NCI-H146 (cell line): ENCODE measurements around the gene DDIT3.
"Not testable (repeated sequence)": the region's sequence is repeated elsewhere in the genome, so short reads cannot be mapped to it uniquely, and the experiment has no call there.

ENCODE experiments used
- DNase-seq: peaks from one replicate; lab custom pipeline; 2025; lab: John Stamatoyannopoulos, UW

The DDIT3 gene

DNA sequence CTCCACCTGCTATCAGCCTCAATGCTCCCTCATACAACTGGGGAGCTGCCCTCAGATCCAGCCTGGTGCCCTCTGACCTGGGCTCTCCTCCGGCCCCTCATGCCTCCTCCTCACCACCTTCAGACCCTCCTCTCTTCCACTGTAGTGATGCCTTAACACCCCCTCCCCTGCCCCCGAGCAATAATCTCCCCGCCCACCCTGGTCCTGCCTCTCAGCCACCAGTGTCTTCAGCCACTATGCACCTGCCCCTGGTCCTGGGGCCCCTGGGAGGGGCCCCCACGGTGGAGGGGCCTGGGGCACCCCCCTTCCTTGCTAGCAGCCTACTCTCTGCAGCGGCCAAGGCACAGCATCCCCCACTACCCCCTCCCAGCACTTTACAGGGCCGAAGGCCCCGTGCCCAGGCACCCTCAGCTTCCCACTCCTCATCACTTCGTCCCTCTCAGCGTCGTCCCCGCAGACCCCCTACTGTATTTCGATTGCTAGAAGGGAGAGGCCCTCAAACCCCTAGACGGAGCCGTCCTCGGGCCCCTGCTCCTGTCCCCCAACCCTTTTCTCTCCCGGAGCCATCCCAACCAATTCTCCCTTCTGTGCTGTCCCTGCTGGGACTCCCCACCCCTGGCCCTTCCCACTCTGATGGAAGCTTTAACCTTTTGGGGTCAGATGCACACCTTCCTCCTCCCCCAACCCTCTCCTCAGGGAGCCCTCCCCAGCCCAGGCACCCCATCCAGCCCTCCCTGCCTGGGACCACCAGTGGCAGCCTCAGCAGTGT is 5.5 kb upstream of the DDIT3 start:
- no peak for DNase-seq

DNA sequence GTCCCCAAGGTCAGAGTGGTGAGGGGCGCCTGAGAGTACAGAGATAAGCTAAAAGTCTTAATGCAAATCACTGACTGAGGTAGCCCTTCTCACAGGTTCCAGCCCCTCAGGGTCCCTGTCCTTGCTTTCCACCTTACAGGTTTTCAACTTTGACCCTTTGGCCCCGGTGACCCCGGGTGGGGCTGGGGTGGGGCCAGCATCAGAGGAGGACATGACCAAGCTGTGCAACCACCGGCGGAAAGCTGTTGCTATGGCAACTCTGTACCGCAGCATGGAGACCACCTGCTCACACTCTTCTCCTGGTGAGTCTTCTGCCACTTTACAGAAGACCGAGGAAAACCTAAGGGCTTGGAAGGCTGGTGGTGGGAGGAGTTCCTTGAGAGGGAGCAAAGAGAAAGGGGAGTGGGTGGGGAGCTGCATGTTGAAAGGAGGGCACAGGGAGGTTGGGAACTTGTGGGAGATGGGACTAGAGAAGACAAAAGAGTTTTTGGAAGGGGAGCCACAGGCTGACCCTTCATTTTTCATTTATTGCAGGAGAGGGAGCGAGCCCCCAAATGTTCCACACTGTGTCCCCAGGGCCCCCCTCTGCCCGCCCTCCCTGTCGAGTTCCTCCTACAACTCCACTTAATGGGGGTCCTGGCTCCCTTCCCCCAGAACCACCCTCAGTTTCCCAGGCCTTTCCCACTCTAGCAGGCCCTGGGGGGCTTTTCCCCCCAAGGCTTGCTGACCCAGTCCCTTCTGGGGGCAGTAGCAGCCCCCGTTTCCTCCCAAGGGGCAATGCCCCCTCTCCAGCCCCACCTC is 4.7 kb upstream of the DDIT3 start:
- no peak for DNase-seq

DNA sequence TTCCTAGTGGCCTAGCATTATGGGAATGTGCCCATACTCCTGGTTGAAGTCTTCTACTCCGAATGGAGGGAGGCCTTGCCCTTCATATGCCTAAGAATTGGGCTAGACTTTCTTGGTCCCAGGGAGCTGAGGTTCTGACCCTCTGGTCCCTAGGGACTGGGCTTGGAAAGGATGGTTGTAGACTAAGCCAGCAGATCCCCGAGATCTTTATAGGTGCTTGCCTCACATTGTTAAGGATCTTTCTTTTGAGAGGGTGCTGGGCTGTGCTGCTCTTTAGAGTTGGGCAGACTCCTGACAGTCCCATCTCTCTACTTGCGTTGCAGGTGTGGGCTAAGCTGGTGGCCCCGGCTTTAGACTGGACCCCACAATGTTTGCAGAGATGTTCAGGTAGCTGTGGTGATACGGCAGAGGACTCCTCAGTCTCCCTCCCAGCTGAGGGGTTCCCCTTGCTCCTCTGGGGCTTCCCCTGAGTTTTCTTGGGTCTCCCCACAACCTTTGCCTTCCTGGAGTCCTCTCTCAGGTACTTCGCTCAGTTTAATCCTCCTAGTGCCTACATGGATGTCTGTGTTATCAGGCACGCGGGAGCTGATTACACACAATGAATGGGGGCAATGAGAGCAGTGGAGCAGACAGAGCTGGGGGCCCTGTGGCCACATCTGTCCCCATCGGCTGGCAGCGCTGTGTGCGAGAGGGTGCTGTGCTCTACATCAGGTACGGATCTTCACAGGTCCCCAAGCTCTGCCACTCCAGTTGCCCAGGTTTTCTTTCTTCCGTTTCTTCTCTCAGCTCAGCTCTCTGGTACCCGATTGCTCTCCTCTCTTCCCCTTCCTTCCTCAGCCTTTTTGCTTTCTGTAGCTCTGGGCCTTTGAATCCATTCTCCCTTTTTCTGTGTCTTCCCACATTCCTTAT is 3.6 kb upstream of the DDIT3 start:
- DNase-seq: no peak

DNA sequence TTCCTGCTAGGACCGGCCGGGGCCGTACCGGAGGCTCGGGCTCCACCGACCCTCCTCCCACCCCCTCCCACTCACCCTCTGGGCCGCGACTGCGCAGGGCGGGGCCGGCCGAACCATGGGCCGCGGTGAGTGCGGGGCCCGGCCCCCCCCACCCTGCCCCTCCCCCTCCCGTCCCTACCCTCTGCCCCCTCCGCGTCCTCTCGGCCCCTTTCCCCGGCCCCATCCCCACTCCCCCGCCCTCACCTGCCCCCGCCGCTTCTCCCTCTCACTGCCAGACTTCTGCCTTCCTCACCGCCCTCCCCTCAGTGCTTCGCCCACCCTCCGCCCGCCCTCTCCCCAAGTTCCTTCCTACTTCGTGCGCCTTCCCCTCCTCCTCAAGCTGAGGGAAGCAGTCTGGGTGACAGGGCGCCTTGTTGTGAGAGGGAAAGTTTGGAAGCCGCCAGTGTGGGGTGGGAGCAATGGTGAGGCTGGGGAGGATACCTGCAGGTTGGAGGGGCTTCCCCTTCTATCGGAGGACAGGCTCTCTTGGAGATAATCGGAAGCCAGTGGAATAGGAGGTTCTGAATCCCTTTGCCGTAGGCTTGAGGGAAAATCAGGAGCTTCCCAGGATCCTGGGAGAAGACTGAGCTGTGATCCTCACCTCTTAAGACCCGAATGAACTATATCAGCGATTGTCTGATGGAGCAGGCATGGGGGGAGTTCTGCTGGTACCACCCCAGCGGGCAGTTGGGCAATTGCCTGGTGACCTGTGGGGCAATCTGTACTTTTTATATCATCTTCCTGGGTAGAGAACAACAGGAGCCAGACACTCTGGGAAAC is 2.8 kb upstream of the DDIT3 start:
- DNase-seq: peak; percentile 57

DNA sequence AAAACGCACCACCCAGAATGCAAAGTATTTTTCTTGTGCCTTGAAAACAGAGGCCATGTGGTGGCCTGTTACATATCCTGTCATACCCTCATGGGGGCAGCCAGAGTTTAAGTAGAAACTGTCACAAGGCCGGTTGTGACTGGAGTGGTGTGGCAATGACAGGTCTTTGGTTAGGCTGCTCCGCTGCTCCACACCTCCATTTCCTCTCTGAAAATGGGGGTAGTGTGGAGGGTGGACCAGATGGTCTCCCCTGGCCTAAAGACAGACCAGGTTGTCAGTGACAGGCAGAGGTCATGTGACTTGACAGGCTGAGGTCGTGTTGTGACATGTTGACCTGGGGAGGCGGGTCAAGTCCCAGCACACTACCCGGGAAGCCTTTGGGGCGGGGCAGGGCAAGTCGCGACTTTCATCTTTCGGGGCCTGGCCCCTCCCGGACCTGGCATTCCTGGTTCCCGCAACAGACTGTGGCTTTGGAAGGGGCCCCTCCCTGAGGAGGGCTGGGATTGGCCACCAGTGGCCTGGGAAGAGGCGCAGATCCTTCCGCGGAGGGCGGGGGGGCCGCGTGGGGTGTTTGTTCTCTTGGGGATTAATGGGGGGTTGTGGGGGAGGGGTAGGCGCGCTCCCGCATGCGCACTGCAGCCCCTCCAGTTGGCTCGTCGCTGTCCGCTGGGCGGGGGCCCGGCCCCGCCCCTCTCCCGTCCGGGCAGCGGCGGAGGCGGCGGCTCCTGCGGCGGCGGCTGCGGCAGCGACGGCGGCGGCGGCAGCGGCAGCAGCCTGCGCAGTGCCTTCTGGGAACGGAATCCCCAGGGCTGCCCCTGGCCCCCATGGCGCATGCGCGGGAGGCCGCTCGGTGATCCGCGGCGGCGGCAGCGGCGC is 1.9 kb upstream of the DDIT3 start, which contains the start of gene MBD6:
Gene MBD6, plus strand, starts transcription at position 814 of the 876 bp plus-strand sequence. CDS start 1,480 bp downstream, outside the sequence.
- peak; percentile 92 for DNase-seq

DNA sequence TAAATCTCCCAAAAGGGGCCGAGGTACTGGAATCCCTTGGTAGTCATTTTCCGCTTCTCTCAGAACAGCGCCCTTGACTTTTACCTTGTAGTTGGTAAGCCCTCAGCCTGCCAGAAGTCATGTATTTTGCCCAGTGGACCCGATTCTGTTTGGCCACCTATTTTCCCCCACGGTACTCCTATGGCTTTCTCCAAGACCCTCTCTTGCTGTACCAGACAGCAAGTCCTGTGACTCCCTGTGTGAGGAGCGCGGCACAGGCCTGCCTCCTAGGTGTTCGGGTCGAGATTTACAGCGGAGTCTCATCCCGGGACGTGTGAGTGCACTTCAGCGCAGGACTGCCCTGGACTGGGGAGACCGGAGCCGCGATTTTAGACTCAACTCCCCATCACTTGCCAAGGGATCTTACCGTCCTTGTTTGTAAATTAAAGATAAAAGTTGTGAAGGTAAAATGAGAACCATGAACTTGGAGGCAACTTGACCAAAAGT is 1.3 kb upstream of the DDIT3 start:
- peak; percentile 43 for DNase-seq

DNA sequence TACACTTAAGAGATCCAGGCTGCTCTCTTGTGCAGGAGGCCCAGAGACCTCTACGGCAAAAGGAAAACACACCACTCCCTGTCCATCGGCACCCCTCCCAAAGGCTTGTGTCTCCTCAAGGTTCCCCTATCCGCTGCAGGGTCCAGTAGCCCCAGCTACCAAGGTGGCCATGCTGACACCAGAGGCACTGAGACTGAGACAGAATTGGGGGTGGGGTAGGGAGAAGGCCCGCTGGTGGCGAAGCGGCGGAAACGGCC is 590 bp downstream of the DDIT3 start:
- DNase-seq: no peak

DNA sequence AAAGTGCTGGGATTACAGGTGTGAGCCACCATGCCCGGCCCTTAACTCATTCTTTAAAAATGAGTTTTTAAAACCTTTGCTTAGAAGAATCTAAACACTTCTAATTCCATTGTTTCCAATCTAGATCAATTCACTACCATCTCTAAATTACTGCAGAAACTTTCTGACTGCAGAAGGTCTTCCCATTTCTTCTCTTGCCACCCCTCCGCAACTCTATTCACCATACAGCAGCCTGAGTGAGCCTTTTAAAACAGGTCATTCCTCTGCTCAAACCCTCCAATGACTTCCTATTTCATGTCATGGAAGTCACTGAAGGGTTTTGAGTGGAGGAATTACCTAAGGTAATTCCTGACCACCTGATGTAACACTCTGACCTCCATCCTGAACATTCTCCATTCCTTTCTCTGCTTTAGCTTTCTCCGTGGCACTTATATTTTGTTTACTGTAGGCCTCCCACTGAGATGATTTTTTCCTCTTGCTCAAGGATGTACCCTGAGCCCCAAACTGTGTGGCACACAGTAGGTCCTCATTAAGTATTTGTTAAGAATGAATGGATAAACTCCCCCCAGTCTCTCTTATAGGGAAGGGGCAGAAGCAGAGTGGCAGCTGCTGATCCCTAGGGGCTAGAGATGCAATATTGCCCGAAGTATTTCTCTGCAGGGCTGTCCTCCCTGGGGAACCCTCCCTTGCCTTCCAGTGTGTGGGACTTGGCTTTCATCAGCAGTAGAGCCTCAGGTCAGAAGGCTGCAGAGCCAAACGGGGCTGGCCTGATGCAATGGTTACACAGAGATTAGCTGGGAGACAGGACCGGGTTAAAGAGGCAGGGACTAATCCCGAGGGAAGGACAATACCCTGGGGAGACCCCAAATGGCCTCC is 1.2 kb downstream of the DDIT3 start:
- peak; percentile 28 for DNase-seq

DNA sequence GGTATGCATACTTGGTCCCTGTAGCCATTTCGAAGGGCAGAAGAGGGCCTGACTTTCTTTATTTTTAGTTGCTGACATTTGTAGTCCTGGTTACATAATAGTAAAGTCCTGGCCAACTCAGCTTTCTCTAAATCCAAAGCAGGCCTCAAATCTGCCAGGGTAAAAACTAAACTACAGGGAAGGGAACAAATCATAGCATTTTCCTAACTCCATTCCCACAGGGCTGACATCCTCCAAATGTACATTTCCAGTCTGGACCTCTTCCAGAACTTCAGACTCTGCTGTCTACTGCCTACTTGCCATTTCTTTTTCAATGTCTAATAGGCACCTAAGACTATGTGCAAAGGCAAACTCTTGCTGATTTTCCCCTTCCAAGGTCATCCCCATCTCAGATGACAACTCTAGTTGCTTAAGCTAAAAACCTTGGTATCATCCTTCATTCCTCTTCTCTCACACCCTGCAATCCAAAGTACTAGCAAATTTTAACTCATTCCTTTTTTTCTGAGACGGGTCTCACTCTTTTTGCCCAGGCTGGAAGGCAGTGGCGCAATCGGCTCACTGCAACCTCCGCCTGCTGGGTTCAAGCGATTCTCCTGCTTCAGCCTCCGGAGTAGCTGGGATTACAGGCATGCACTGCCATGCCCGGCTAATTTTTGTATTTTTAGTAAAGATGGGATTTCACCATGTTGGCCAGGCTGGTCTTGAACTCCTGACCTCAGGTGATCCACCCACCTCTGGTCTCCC is 2.0 kb downstream of the DDIT3 start:
- no peak for DNase-seq

DNA sequence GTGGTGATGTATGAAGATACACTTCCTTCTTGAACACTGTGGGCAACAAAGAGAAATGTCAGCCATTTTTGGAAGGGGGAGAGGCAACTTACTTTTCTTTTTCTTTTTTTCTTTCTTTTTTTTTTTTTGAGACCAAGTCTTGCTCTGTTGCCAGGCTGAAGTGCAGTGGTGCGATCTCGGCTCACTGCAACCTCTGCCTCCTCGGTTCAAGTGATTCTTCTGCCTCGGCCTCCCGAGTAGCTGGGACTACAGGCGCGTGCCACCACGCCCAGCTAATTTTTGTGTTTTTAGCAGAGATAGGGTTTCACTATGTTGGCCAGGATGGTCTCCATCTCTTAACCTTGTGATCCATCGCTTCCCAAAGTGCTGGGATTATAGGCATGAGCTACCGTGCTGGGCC is 2.6 kb downstream of the DDIT3 start:
- DNase-seq: not testable (repeated sequence)

DNA sequence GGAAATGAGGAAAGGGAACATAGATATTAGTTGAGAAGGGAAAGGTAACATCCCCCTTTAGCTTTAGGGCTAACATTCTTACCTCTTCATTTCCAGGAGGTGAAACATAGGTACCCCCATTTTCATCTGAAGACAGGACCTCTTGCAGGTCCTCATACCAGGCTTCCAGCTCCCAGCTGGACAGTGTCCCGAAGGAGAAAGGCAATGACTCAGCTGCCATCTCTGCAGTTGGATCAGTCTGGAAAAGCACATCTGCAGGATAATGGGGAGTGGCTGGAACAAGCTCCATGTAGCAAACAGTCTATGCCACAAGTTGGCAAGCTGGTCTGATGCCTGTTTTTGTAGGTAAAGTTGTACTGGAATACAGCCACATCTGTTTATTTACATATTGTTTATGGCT is 3.1 kb downstream of the DDIT3 start:
- DNase-seq: no peak

DNA sequence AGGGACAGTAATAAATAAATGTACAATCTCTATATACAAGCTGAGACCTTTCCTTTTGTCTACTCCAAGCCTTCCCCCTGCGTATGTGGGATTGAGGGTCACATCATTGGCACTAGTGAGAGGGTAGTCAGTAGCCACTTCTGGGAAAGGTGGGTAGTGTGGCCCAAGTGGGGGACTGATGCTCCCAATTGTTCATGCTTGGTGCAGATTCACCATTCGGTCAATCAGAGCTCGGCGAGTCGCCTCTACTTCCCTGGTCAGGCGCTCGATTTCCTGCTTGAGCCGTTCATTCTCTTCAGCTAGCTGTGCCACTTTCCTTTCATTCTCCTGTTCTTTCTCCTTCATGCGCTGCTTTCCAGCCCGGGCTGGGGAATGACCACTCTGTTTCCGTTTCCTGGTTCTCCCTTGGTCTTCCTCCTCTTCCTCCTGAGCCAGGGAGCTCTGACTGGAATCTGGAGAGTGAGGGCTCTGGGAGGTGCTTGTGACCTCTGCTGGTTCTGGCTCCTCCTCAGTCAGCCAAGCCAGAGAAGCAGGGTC is 3.6 kb downstream of the DDIT3 start:
- DNase-seq: no peak

DNA sequence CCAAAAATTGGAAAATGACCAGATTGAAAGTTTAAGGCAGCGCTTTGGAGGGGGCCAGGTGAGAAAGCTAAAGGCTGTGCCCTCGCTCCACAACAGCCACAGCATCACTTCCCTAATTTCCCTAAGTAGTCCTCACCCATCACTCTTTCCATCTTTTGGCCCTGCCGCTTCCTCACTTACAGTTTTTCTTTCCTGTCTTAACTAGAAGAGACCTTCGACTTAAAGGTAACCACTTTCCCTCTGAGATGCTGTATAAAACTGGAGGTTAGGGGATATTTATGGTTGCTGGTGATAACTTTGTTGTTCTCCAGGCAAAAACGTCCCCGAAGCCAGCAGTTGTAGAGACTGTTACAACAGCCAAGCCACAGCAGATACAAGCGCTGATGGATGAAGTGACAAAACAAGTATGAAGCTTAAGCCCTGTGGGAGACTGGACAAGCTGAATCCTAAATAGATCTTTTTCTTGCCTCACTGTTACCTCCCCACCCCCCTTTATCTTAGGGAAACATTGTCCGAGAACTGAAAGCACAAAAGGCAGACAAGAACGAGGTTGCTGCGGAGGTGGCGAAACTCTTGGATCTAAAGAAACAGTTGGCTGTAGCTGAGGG is 4.3 kb downstream of the DDIT3 start:
- DNase-seq: no peak

DNA sequence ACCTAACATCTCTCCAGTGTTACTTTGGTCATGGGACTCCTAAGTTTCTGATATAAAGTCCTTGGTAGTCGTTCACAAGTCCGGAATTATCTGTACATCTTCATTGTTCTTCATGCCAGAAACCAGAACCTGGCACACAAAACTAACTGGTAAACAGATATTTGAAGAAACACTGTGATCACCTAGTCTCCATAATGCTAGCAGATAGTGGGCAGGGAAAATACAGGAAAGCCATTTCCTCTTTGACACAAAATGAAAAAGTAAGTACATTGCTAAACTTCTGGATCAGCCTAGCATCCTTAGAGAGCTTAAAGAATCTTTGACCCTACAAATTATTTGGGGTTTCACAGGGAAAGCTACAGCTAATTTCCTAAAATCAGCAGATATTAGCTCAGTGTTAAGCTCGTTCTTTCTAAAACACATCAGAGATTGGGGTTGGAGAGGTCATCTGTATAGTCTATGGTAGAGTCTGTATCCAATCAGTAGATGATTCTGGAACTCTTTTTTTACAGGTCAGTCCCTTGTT is 4.8 kb downstream of the DDIT3 start:
- DNase-seq: no peak

DNA sequence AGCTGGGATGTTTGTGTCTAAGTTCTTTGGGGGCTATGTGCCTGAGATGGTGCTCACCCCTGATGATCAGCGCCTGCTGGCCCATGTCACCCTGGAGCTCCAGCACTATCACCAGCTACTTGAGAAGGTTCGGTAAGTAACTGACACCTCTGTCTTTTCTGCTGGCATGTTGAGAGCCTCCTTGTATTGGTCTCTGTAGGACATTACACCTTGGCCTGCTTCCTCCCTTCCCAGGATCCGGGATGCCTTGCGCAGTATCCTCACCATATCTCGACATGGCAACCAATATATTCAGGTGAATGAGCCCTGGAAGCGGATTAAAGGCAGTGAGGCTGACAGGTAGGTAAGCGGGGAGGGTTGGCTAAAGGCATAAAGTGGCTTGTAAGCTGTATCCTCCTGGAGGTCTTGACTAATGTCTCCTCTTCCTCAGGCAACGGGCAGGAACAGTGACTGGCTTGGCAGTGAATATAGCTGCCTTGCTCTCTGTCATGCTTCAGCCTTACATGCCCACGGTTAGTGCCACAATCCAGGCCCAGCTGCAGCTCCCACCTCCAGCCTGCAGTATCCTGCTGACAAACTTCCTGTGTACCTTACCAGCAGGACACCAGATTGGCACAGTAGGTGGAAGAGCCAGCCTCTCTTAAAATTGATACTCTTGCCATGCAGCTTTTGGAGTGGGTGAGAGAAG is 5.5 kb downstream of the DDIT3 start:
- DNase-seq: peak; percentile 37

DNA sequence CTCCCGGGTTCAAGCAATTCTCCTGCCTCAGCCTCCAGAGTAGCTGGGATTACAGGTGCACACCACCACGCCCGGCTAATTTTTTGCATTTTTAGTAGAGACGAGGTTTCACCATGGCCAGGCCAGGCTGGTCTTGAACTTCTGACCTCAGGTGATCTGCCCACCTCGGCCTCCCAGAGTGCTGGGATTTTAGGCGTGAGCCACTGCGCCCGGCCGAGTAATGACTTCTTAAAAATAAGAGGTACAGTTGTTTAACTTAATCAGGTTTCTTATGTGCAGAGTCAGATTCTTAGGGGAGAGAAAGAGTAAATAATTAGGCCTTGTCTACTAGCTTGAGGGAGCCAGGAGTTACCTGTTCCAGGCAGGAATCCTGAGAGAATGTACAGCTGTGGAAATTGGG is 6.1 kb downstream of the DDIT3 start:
- DNase-seq: not testable (repeated sequence)

DNA sequence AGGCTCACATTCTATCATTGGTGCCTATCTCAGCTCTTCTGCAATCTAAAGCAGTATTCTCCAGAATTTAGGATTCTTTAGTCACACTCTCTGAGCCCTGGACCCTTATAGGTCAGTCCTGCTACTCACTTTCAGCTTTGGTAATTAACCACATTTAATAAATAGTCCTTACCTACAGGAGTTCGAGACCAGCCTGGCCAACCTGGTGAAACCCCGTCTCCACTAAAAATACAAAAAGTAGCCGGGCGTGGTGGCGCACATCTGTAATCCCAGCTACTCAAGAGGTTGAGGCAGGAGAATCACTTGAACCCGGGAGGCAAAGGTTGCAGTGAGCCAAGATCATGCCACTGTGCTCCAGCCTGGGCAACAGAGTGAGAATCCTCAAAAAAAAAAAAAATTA is 6.6 kb downstream of the DDIT3 start:
- not testable (repeated sequence) for DNase-seq
